Right lobe of liver (tissue), 4 donors: ENCODE results near the gene ACOX3.

Experiments
- CTCF ChIP-seq, 4 donors: fragments of 200-600 bp in 3 of 4; fragments of 450-650 bp in 1 of 4; IDR thresholded peaks; one replicate each; pipeline versions ENCODE4 v1.5.1 to v1.8.0; 2016 to 2022; ENCODE audit warnings: antibody characterized with exemption in 4 of 4, mild to moderate bottlenecking in 2 of 4
- POLR2A ChIP-seq: fragments of 450-650 bp; IDR thresholded peaks from one replicate; pipeline ENCODE4 v1.6.1; 2017; ENCODE audit warnings: antibody characterized with exemption, mild to moderate bottlenecking
- donor health status: DM: no; HTN: no; CAD: no.
- donor health status: DM: no; HTN: no; CAD: no.
- donor health status: DM: no; HTN: yes; CAD: no.

- TF ChIP-seq CTCF (IDR thresholded peaks at IDR 0.05): no peak
- TF ChIP-seq POLR2A: no peak
These were observed 83.7 kb downstream of the ACOX3 start for GRCh38 chr4:8356856-8357255.
